ENCODE measurements around the gene RAB40B. TPM values are rescaled to one million over a fixed set of nuclear protein-coding genes. Genes with fewer than 3 reads are reported as not detected.

The RAB40B gene
- total and polyA plus RNA-seq, 11 donors = 10.9 to 37.7 (median 21.9) TPM

DNA sequence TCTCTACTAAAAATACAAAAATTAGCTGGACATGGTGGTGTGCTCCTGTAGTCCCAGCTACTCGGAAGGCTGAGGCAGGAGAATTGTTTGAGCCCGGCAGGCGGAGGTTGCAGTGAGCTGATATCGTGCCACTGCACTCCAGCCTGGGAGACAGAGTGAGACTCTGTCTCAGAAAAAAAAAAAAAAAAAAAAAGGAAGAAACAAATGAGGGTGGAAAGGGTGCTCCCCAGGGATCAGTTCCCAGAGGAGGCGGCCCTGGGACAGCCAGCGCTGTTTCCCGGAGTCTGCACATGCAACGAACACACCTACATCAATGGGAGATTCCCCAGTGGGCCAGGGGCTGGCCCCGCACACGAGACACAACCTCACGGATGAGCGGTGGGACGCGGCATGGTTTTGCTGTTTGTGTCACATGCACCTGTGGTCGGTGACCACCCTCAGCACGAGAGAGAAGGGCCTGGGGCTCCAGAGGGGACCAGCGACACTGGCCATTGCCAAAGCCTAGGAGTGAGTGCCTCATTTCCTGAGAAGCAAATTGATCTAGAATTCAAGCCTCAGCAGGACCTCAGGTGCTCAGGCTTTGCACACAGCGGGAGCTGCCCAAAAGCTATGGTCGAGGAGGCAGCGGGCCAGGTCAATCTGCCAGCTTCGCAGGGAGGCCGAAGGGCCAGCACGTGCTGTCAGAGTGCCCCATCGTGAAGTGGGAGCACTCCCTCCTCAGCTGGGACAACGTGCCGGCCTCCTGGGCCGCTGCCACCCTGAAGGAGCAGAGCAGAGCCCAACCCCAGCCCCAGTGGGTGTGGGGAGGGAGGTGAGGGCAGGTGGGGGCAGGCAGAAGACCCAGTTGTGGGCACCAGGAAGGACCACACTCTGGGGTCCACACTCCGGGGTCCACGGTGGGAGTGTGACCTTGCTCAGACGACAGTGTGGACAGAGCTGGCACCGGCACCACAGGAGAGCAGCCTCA, 36.5 kb downstream of the RAB40B start:
- peak in 1 of 5 donors; percentile 20 for DNase-seq
- WGBS, 4 donors = 81 to 93% (median 89%) methylated on average over 17 to 31 of the region's 31 CpGs

DNA sequence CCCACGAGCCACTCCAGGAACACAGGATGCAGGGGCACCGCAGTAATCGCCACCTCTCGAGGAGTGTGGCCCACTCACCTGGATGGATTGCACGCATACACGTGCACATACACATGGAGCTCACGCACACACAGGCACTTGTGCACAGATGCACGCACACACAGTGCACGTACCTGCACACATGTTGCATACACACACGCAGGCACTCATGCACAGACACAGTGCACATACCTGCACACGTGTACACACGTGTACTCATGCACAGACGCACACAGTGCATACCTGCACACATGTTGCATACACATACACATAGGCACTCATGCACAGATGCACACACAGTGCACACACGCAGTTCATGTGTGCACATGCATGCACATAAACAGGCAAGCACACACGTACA, 38.6 kb downstream of the RAB40B start:
- WGBS, 4 donors = 88 to 97% (median 93%) methylated on average over 15 of the region's 15 CpGs
- no peaks in the 10 kb centered on the region for H3K9me3 ChIP-seq
- no peak overlapping the region for H3K4me3 ChIP-seq
- H3K27me3 ChIP-seq = no peaks in the 10 kb centered on the region
- H3K27ac ChIP-seq = no peak overlapping the region
- DNase-seq = no peak
- intact Hi-C loops (cut with DNase I) = loop anchor here in 2 of 10 donors (10.0 kb wide), 1 partner anchor 105 kb away; no protein-coding TSS in a partner anchor
- peaks cover 0 to 53% (median 23%) of the 10 kb centered on the region in 9 donors for H3K36me3 ChIP-seq
- no peak for ATAC-seq
- TF ChIP-seq, protein P1, sequence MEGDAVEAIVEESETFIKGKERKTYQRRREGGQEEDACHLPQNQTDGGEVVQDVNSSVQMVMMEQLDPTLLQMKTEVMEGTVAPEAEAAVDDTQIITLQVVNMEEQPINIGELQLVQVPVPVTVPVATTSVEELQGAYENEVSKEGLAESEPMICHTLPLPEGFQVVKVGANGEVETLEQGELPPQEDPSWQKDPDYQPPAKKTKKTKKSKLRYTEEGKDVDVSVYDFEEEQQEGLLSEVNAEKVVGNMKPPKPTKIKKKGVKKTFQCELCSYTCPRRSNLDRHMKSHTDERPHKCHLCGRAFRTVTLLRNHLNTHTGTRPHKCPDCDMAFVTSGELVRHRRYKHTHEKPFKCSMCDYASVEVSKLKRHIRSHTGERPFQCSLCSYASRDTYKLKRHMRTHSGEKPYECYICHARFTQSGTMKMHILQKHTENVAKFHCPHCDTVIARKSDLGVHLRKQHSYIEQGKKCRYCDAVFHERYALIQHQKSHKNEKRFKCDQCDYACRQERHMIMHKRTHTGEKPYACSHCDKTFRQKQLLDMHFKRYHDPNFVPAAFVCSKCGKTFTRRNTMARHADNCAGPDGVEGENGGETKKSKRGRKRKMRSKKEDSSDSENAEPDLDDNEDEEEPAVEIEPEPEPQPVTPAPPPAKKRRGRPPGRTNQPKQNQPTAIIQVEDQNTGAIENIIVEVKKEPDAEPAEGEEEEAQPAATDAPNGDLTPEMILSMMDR (IDR thresholded peaks at IDR 0.05) = no peak
- H3K4me1 ChIP-seq = peaks cover 0 to 9% (median 0%) of the 10 kb centered on the region in 12 donors

More for the DNA sequence above, 36.5 kb downstream of the RAB40B start:
- Histone ChIP-seq H3K9me3 (no peaks in the 10 kb centered on the region), H3K4me3 (no peak overlapping the region), H3K27ac (no peak overlapping the region), H3K4me1 (no peaks in the 10 kb centered on the region), H3K27me3 (no peaks in the 10 kb centered on the region), H3K36me3 (peaks cover 0 to 39% (median 23%) of the 10 kb centered on the region in 9 donors)
- intact Hi-C loops (cut with DNase I) = loop anchor here in 2 of 10 donors (10.0 kb wide), 1 partner anchor 103 kb away; no protein-coding TSS in a partner anchor
- TF ChIP-seq POLR2A (IDR thresholded peaks at IDR 0.05) = no peak
- TF ChIP-seq, protein P1 (IDR thresholded peaks at IDR 0.05) = no peak
- peak in 1 of 4 donors; percentile 37 for ATAC-seq

DNA sequence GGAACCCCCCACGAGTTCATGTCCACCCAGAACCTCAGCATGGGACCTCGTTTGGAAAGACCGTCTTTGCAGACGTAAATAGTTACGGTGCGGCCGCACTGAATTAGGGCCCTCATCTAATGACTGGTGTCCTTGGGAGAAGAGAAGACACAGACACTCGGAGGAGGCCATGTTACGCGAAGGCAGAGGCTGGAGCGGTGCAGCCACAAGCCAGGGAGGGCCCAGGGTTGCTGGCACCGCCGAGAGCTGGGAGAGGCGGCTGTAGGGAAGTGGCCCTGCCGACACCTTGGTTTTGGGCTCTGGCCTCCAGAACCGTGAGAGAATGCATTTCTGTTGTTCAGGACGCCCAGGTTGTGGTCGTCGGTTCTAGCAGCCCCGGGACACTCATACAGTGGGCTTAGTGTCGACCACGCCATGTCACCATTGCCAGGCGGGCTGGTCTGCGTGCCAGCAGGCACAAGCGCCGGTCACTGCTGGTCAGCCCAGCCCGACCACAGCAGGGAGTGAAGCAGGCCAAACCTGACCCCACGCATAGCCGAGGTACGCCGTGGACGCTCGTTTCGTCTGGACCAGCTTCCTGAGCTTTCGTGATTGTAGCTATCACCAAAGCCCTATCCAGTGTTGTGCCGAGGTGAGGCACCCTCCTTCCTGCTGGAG, 39.6 kb downstream of the RAB40B start:
- no peak for TF ChIP-seq POLR2A (IDR thresholded peaks at IDR 0.05)
- TF ChIP-seq, protein P1 (IDR thresholded peaks at IDR 0.05) = no peak
- Histone ChIP-seq H3K36me3 (peaks cover 0 to 53% (median 23%) of the 10 kb centered on the region in 9 donors), H3K4me1 (peaks cover 0 to 14% (median 2%) of the 10 kb centered on the region in 12 donors), H3K9me3 (no peaks in the 10 kb centered on the region), H3K4me3 (no peak overlapping the region), H3K27ac (no peak overlapping the region), H3K27me3 (no peaks in the 10 kb centered on the region)
- intact Hi-C loops (cut with DNase I) = no loop called here
- ATAC-seq (no peak), DNase-seq (no peak)
- WGBS, 4 donors = 95 to 97% (median 95%) methylated on average over 11 to 36 of the region's 36 CpGs

DNA sequence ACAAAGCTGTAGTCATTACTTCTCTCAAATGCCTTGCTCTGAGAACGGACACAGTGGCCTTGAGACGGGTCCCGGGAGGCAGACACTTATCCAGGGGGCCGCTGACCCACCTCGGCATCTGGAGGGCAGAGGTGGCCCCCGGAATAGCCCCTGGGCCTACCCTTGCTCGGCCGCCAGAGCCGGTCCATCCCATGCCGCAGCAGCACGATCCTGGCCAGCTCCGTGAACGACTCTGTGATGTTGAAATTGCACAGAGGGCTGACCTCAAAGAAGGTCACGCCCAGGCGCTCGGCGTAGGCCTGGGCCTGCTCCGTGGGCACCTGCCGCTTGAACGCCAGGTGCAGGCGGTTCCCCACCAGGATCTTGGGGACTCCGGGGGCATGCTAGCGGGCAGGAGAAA, 40.2 kb downstream of the RAB40B start:
- no peak overlapping the region for H3K27ac ChIP-seq
- intact Hi-C loops (cut with DNase I) = no loop called here
- no peak for TF ChIP-seq POLR2A (IDR thresholded peaks at IDR 0.05)
- TF ChIP-seq, protein P1 (IDR thresholded peaks at IDR 0.05) = no peak

More for the DNA sequence above, 40.2 kb downstream of the RAB40B start:
- ATAC-seq (no peak), DNase-seq (no peak)
- Histone ChIP-seq H3K4me3 (no peak overlapping the region), H3K4me1 (peaks cover 0 to 14% (median 2%) of the 10 kb centered on the region in 12 donors), H3K36me3 (peaks cover 0 to 53% (median 23%) of the 10 kb centered on the region in 9 donors), H3K27me3 (no peaks in the 10 kb centered on the region), H3K9me3 (no peaks in the 10 kb centered on the region)
- WGBS, 4 donors = 94 to 98% (median 96%) methylated on average over 12 to 23 of the region's 23 CpGs

All from heart left ventricle (tissue), 16 donors.